CD14-positive monocyte (primary cell): ENCODE measurements around the gene ARHGEF7. TPM values are rescaled to one million over a fixed set of nuclear protein-coding genes. Genes with fewer than 3 reads are reported as not detected.
A peak's percentile ranks its signal among the peaks of the same experiment; 100 is the strongest.

Source experiments
- DNase-seq, 3 donors: peaks; one replicate each; pipeline ENCODE4 v3.0.0-alpha.2; 2011 to 2022
- H2AFZ ChIP-seq: 2 replicates; pipeline ENCODE4 v1.6.0; 2012; ENCODE audit warnings: mild to moderate bottlenecking, low read depth, low read length, inconsistent platforms; ENCODE audit not compliant: insufficient read depth, poor library complexity, severe bottlenecking
- H3K27ac ChIP-seq, 2 donors: 1 replicate in 1 of 2; 2 replicates in 1 of 2; pipeline ENCODE4 v1.5.1; 2012 to 2013; ENCODE audit warnings: low read length in 2 of 2, control low read depth in 1 of 2, inconsistent platforms in 1 of 2, low read depth in 1 of 2, mild to moderate bottlenecking in 1 of 2
- H3K27me3 ChIP-seq, 2 donors: one replicate each; pipeline versions ENCODE4 v1.6.0 to v1.6.1; 2011 to 2013; ENCODE audit warnings: low read length in 2 of 2; ENCODE audit not compliant: control insufficient read depth in 2 of 2, insufficient read depth in 2 of 2
- H3K36me3 ChIP-seq, 2 donors: replicated peaks in 1 of 2; 1 replicate in 1 of 2; 2 replicates in 1 of 2; pipeline versions ENCODE4 v1.5.1 to v1.6.1; 2012 to 2013; ENCODE audit warnings: low read length in 2 of 2, control low read depth in 1 of 2, inconsistent platforms in 1 of 2, mild to moderate bottlenecking in 1 of 2; ENCODE audit not compliant: insufficient read depth in 2 of 2, control insufficient read depth in 1 of 2
- H3K4me1 ChIP-seq, 2 donors: 1 replicate in 1 of 2; 2 replicates in 1 of 2; pipeline versions ENCODE4 v1.5.1 to v1.6.1; 2012 to 2013; ENCODE audit warnings: low read length in 2 of 2, control low read depth in 1 of 2, inconsistent platforms in 1 of 2, mild to moderate bottlenecking in 1 of 2, moderate library complexity in 1 of 2; ENCODE audit not compliant: insufficient read depth in 2 of 2, control insufficient read depth in 1 of 2
- H3K4me2 ChIP-seq: replicated peaks from 2 replicates; pipeline ENCODE3; 2012; ENCODE audit warnings: low read length, moderate library complexity, mild to moderate bottlenecking; ENCODE audit not compliant: poor library complexity, severe bottlenecking; ENCODE audit errors: extremely low read depth
- H3K4me3 ChIP-seq, 3 experiments: fragments of 200-600 bp in 1 of 3; sonication (generic) in 1 of 3; replicated peaks in 1 of 3; 1 replicate in 2 of 3; 2 replicates in 1 of 3; pipeline ENCODE4 v1.5.1; 2011 to 2013; ENCODE audit warnings: low read length in 3 of 3, mild to moderate bottlenecking in 3 of 3, control low read depth in 2 of 3, low read depth in 2 of 3, inconsistent platforms in 1 of 3, moderate library complexity in 1 of 3
- H3K79me2 ChIP-seq: 2 replicates; pipeline ENCODE4 v1.6.0; 2012; ENCODE audit warnings: mild to moderate bottlenecking, control low read depth, inconsistent platforms, low read length, moderate library complexity; ENCODE audit not compliant: insufficient read depth
- H3K9ac ChIP-seq: 2 replicates; pipeline ENCODE4 v1.6.0; 2017; ENCODE audit warnings: low read length, mild to moderate bottlenecking; ENCODE audit not compliant: insufficient read depth, poor library complexity, severe bottlenecking
- H3K9me3 ChIP-seq, 2 donors: replicated peaks in 1 of 2; 1 replicate in 1 of 2; 2 replicates in 1 of 2; pipeline versions ENCODE4 v1.5.1 to v1.6.1; 2012 to 2013; ENCODE audit warnings: low read length in 2 of 2, control low read depth in 1 of 2; ENCODE audit not compliant: control insufficient read depth in 1 of 2, insufficient read depth in 1 of 2
- H4K20me1 ChIP-seq: 2 replicates; pipeline ENCODE4 v1.6.0; 2012; ENCODE audit warnings: mild to moderate bottlenecking, low read length, control low read depth, moderate library complexity; ENCODE audit not compliant: insufficient read depth
- H3K27ac Mint-ChIP-seq, 7 donors: one replicate each; pipeline ENCODE4 v1.8.0; 2020; ENCODE audit warnings: mild to moderate bottlenecking in 7 of 7, mixed read lengths in 7 of 7, moderate library complexity in 6 of 7, inconsistent platforms in 2 of 7
- H3K27me3 Mint-ChIP-seq, 3 donors: one replicate each; pipeline ENCODE4 v1.8.0; 2021 to 2022; ENCODE audit warnings: low read depth in 3 of 3, mild to moderate bottlenecking in 3 of 3, mixed read lengths in 3 of 3, moderate library complexity in 3 of 3, inconsistent platforms in 1 of 3
- H3K36me3 Mint-ChIP-seq, 2 donors: one replicate each; pipeline ENCODE4 v1.8.0; 2020; ENCODE audit warnings: mixed read lengths in 2 of 2, inconsistent platforms in 1 of 2, mild to moderate bottlenecking in 1 of 2
- H3K4me1 Mint-ChIP-seq: one replicate; pipeline ENCODE4 v1.8.0; 2020; ENCODE audit warnings: mild to moderate bottlenecking, mixed read lengths
- H3K4me3 Mint-ChIP-seq, 2 donors: one replicate each; pipeline ENCODE4 v1.8.0; 2020; ENCODE audit warnings: mild to moderate bottlenecking in 2 of 2, mixed read lengths in 2 of 2, moderate library complexity in 1 of 2
- H3K9me3 Mint-ChIP-seq, 7 donors: one replicate each; pipeline ENCODE4 v1.8.0; 2020 to 2022; ENCODE audit warnings: mixed read lengths in 7 of 7, mild to moderate bottlenecking in 6 of 7, moderate library complexity in 6 of 7, inconsistent platforms in 2 of 7
- WGBS: methylation state at CpG from one replicate; pipeline ENCODE4 v1.1.5; 2013; ENCODE audit warnings: missing lambda C conversion rate; ENCODE audit not compliant: insufficient coverage; 5-methylcytosine and 5-hydroxymethylcytosine counted together
- intact Hi-C, 2 donors: fragments of 100-400 bp; cut with micrococcal nuclease; formaldehyde crosslinking; loops; one replicate each; pipeline versions ENCODE4 v1.15.0 to v1.15.1; 2023
- polyA minus RNA-seq: library from RNA; depleted of rRNA, polyadenylated mRNA; stranded (reverse); fragments of >200 nt; gene quantifications from 2 replicates; pipeline ENCODE4 v1.2.3, GENCODE V29; 2012
- polyA plus RNA-seq, 3 donors: library from polyadenylated mRNA; depleted of rRNA in 1 of 3; unstranded in 2 of 3; stranded (reverse) in 1 of 3; fragments of 300-500 nt in 2 of 3; fragments of >200 nt in 1 of 3; fragmentation: Illumina TruSeq in 2 of 3; gene quantifications; 1 replicate in 2 of 3; 2 replicates in 1 of 3; pipeline ENCODE4 v1.2.3, GENCODE V29; 2012 to 2021
- total RNA-seq, 12 experiments: library from RNA in 1 of 12; stranded (reverse) in 1 of 12; fragments of 120-200 nt in 1 of 12; gene quantifications; one replicate each; pipeline ENCODE4 v1.2.4 and lab custom pipeline; 2013 to 2026; ENCODE audit warnings: mixed read lengths in 6 of 12, inconsistent platforms in 1 of 12
- TF ChIP-seq, protein P1 (sequence below): fragments of 200-600 bp; IDR thresholded peaks from one replicate; pipeline ENCODE4 v1.8.0; 2022; ENCODE audit warnings: antibody characterized with exemption, mild to moderate bottlenecking

The ARHGEF7 gene
- 24.5 TPM for total RNA-seq (2013)
- 10 to 100 TPM in 1 of 3 donors, 1 to 10 TPM in 2; 4.6 to 29.0 (median 6.1) TPM for polyA plus RNA-seq
- polyA minus RNA-seq = 26.2 and 26.5 TPM in 2 replicates
- total RNA-seq (lab: John Stamatoyannopoulos, UW) = 24.2 to 74.1 (median 60.5) reads per million in 11 experiments

DNA sequence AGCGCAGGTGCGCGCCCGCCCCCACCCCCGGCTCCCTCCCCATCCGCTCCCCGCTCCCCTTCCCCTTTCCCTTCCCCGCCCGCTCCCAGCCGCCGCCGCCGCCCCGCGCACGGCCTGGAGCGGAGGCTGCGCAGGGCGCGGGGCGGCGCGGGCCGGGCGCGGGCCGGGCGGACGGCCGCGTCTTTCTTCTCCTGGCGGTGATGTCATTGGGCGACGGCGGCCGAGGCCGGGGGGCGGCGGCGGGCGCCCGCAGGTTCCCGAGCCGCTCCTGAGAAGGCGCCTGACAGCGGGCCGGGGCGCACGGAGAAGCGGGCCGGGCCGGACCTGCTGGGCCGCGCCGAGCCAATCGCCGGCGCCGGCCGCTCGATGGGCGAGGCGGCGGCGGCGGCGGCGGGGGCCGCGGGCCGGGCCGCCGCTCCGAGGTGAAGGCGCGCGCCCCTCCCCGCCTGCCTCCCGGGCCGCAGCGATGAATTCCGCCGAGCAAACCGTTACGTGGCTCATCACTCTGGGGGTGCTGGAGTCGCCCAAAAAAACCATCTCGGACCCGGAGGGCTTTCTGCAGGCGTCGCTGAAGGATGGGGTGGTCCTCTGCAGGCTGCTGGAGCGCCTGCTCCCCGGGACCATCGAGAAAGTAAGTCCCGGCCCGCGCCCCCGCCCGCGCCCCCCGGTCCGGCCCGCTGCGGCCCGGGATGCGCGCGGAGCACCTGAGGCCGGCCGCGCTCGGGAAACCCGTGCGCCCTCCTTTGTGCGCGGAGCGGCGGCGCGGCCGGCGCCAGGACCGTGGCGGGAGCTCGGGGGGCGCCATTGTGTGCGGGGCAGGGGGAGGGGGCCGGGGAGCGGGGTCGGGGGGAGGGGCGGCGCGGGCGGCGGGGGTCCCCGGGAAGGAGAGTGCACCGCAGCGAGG, at the start of gene ARHGEF7:
ARHGEF7 (plus strand) TSS at position 250 of the 904 bp plus-strand sequence; CDS start at position 467, 217 bp downstream.
- H3K4me2 ChIP-seq = peak within 1 kb of the TSS; percentile 61
- Mint-ChIP-seq H3K9me3 (peaks cover 0 to 15% (median 10%) of the 10 kb centered on the region in 7 donors), H3K27ac (no peak within 1 kb of the TSS), H3K27me3 (peaks cover 68 to 81% (median 76%) of the 10 kb centered on the region in 3 donors), H3K4me1 (peaks cover 11% of the 10 kb centered on the region), H3K4me3 (peak within 1 kb of the TSS; percentile 71 to 91), H3K36me3 (peaks cover 3 to 7% of the 10 kb centered on the region in 2 donors)
- H3K27me3 ChIP-seq = peaks cover 59 to 74% of the 10 kb centered on the region in 2 donors
- H4K20me1 ChIP-seq = no peaks in the 10 kb centered on the region
- H3K36me3 ChIP-seq = no peaks in the 10 kb centered on the region
- intact Hi-C loops = no loop called here
- no peak within 1 kb of the TSS for H3K27ac ChIP-seq
- peaks cover 3 to 6% of the 10 kb centered on the region in 2 donors for H3K4me1 ChIP-seq
- TF ChIP-seq, protein P1, sequence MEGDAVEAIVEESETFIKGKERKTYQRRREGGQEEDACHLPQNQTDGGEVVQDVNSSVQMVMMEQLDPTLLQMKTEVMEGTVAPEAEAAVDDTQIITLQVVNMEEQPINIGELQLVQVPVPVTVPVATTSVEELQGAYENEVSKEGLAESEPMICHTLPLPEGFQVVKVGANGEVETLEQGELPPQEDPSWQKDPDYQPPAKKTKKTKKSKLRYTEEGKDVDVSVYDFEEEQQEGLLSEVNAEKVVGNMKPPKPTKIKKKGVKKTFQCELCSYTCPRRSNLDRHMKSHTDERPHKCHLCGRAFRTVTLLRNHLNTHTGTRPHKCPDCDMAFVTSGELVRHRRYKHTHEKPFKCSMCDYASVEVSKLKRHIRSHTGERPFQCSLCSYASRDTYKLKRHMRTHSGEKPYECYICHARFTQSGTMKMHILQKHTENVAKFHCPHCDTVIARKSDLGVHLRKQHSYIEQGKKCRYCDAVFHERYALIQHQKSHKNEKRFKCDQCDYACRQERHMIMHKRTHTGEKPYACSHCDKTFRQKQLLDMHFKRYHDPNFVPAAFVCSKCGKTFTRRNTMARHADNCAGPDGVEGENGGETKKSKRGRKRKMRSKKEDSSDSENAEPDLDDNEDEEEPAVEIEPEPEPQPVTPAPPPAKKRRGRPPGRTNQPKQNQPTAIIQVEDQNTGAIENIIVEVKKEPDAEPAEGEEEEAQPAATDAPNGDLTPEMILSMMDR = no peak
- no peak within 1 kb of the TSS for H3K9ac ChIP-seq
- peak within 1 kb of the TSS in 1 of 3 experiments; percentile 57 for H3K4me3 ChIP-seq
- peak within 1 kb of the TSS; percentile 21 for H2AFZ ChIP-seq
- no peak for DNase-seq
- WGBS = under 1% methylated on average over 111 of the region's 137 CpGs
- H3K9me3 ChIP-seq = peaks cover 0 to 20% of the 10 kb centered on the region in 2 donors
- no peaks in the 10 kb centered on the region for H3K79me2 ChIP-seq

- DNase-seq = no peak
- Histone ChIP-seq H3K4me1 (peaks cover 3 to 7% of the 10 kb centered on the region in 2 donors), H4K20me1 (no peaks in the 10 kb centered on the region), H3K9ac (no peak overlapping the region), H3K4me3 (no peak overlapping the region), H3K36me3 (no peaks in the 10 kb centered on the region), H3K9me3 (peaks cover 11 to 13% of the 10 kb centered on the region in 2 donors), H3K27me3 (peaks cover 26 to 52% of the 10 kb centered on the region in 2 donors), H3K79me2 (no peaks in the 10 kb centered on the region), H3K27ac (no peak overlapping the region), H2AFZ (no peak overlapping the region), H3K4me2 (no peak overlapping the region)
- intact Hi-C loops = no loop called here
- Mint-ChIP-seq H3K27me3 (peaks cover 48 to 66% (median 51%) of the 10 kb centered on the region in 3 donors), H3K27ac (no peak overlapping the region), H3K36me3 (no peaks in the 10 kb centered on the region), H3K4me1 (peaks cover 10% of the 10 kb centered on the region), H3K4me3 (peak overlapping the region in 1 of 2 donors; percentile 87), H3K9me3 (peaks cover 2 to 15% (median 6%) of the 10 kb centered on the region in 7 donors)
- TF ChIP-seq, protein P1 = no peak
- WGBS = 95% methylated on average over 8 of the region's 12 CpGs
Observed at GRCh38 chr13:111065698-111066097, 49.4 kb upstream of the ARHGEF7 start.
